Measurements from ENCODE around the gene PLGLB2.
"Not testable (repeated sequence)": the region's sequence is repeated elsewhere in the genome, so short reads cannot be mapped to it uniquely, and the experiment has no call there.

Gene PLGLB2

GRCh38 chr2:87747791-87748190, at the start of gene PLGLB2:
Gene PLGLB2 (plus strand): TSS chr2:87748087. CDS start chr2:87748154, 67 bp downstream.
- DNase-seq (ENCODE audit: low read depth); H3K4me3 ChIP-seq (ENCODE audit: control insufficient read depth, low read depth, low read length): not testable (repeated sequence)

DNA sequence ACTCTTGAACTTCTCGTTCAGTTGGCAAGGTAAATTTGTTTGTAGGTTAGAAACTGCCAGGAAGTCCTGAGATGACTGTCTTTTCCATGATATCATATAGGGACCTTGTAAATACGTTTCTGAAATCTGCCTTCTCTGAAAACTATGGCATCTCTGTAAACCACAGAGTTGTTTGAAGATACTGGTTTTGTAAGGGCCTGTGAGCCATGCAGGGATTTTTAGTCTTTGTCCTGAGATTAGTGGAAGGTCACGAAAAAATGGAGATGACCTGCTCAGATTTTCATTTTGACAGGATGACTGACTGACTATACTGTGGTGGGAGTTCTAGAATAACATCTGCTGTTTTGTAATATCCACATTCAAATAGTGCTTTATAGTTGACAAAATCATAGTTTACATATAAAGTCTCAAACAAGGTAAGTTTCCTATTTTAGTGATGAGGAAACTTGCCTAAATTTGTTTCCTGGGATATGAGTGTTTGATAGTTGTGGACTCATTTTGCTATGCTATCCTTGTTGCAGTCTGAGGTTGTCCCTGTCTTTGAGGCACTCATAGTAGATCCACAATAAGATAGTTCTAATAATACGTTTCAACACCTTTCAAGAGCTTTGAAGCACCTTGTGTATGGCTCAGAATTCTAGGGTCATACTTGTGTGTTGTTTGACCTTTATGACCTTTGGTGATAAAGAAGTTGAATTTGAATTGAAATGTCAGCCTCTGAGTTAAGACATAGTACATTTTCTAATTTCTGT, 43.1 kb upstream of the PLGLB2 start:
- not testable (repeated sequence) for H3K4me3 ChIP-seq (ENCODE audit: control insufficient read depth, low read depth, low read length); DNase-seq (ENCODE audit: low read depth)

- not testable (repeated sequence) for DNase-seq (ENCODE audit: low read depth); H3K4me3 ChIP-seq (ENCODE audit: control insufficient read depth, low read depth, low read length)
Observed at GRCh38 chr2:87708368-87708767, 39.5 kb upstream of the PLGLB2 start.

DNA sequence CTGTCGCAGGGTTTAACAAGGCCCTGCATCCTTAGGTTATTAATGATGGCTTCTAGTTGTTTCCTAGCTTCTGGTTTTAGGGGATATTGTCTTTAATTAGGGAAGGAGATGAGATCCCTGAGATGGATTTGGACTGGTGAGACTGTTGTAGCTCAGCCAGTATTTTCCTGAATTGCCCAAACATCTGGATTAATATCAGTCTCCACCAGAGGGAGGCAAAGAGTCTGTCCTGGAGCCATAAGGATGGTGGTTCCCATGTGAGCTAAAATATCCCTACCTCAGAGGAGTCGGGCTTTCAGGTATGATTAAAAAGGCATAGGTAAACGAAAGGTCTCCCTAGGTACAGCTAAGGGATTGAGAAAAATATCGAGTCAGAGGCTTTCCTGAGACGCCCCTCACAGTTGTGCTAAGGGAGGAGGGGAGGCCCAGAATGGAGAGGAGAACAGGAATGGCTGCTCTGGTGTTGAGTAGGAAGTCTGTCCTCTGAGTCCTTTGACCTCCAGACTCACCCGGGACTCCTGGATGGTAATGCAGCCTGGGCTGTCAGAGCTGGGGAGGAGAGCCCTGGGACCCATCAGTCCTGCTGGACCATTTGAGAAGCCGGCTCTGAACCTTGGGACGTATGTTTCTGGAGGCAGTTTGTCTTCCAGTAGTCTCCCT, 19.8 kb upstream of the PLGLB2 start:
- not testable (repeated sequence) for DNase-seq (ENCODE audit: low read depth); H3K4me3 ChIP-seq (ENCODE audit: control insufficient read depth, low read depth, low read length)

DNA sequence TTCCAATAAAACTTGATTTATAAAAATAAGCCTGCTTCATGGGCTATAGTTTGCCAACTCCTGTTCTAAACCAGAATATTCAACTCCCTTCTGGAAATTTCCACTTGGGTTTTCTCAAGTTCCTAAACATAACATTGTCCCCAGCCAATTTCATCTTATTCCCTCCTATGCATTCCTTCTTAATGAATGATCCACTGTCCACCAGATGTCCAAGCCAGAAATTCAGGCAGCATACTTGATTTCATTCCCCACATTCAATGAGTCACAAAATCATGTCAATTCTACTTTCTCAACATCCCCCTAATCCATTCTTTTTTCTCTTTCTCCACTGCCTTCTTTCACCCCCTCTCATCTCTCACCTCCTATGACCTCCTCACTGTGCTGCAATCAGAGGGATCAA, 7.0 kb upstream of the PLGLB2 start:
- not testable (repeated sequence) for H3K4me3 ChIP-seq (ENCODE audit: control insufficient read depth, low read depth, low read length); DNase-seq (ENCODE audit: low read depth)

DNA sequence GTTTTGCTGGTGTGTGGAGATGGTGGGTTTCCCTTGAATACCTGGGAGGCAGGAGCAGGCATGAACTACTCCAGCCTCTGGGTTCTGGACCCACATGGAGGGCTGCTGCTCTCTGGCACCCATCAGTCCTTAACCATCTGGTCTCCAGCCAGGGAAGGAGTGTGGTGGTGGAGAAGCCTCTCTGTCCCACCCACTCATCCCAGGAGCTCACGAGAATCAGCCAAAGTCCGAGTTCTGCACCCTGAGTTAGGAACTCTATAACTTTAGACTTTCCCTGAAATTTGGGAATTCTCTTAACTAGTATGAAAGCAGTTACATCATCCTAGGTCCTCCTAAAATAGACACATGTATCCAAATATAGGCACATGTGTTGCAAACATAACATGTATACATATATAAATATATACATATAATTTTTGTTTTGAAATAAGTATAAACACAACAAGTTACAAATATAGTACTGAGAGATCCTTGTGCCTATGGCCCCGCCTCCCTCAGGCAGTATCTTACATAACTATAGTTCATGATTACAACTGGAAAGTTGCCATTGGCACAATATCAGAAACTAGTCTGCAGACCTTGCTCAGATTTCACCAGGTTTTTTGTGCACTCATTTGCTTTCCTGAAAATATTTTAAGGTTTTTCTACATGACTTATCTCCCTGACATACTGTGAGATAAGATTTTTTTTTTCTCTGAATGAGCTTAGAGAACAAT, 5.3 kb upstream of the PLGLB2 start:
- DNase-seq (ENCODE audit: low read depth); H3K4me3 ChIP-seq (ENCODE audit: control insufficient read depth, low read depth, low read length): not testable (repeated sequence)

GRCh38 chr2:87743638-87744037, 4.2 kb upstream of the PLGLB2 start:
- DNase-seq (ENCODE audit: low read depth); H3K4me3 ChIP-seq (ENCODE audit: control insufficient read depth, low read depth, low read length): not testable (repeated sequence)

- H3K4me3 ChIP-seq (ENCODE audit: control insufficient read depth, low read depth, low read length); DNase-seq (ENCODE audit: low read depth): not testable (repeated sequence)
Observed at GRCh38 chr2:87745353-87745951, 2.4 kb upstream of the PLGLB2 start.

- not testable (repeated sequence) for H3K4me3 ChIP-seq (ENCODE audit: control insufficient read depth, low read depth, low read length); DNase-seq (ENCODE audit: low read depth)
Observed at GRCh38 chr2:87748524-87748923, 637 bp downstream of the PLGLB2 start.

DNA sequence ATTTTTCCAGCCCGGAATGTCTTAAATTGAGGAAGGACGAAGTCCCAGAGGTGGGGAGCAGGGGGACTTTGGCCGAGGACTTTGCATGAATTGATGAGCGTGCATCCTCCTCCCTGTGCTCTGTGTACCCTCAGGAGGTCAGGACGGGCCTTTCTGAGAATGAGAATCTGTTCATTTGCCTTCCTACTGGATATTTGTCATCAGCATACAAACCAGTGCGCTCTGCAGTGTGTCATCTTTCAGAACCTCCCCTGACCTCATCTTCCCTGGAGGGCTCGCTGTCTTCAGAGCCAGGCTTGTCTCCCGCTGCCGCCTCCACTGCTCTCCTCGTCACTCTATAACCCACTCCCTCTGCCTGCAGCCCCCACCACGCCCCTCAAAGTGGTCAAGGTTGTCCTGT, 2.7 kb downstream of the PLGLB2 start:
- not testable (repeated sequence) for DNase-seq (ENCODE audit: low read depth); H3K4me3 ChIP-seq (ENCODE audit: control insufficient read depth, low read depth, low read length)

- H3K4me3 ChIP-seq (ENCODE audit: control insufficient read depth, low read depth, low read length); DNase-seq (ENCODE audit: low read depth): not testable (repeated sequence)
Observed at GRCh38 chr2:87754759-87755158, 6.9 kb downstream of the PLGLB2 start.
